ENCODE results near the gene PAQR7.

DNA sequence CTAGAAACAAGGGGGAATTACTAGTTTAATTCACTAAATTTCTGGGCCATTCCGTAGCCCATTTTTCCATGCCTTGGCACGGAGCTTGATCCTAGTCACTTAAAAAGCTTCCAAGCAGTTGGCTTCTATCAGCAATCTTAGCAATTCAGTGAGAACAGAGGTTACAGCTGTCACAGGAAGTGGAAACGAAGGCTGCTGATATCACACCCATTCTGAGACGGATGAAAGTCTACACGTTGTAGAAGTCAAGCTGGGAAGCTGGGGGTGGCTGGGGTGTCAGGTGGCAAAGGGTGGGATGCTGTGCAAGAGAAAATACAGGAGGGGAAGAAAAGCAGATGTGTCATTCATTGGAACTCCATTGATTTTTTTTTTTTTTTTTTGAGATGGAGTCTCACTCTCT, 42.5 kb upstream of the PAQR7 start:
- TF ChIP-seq, protein P1, sequence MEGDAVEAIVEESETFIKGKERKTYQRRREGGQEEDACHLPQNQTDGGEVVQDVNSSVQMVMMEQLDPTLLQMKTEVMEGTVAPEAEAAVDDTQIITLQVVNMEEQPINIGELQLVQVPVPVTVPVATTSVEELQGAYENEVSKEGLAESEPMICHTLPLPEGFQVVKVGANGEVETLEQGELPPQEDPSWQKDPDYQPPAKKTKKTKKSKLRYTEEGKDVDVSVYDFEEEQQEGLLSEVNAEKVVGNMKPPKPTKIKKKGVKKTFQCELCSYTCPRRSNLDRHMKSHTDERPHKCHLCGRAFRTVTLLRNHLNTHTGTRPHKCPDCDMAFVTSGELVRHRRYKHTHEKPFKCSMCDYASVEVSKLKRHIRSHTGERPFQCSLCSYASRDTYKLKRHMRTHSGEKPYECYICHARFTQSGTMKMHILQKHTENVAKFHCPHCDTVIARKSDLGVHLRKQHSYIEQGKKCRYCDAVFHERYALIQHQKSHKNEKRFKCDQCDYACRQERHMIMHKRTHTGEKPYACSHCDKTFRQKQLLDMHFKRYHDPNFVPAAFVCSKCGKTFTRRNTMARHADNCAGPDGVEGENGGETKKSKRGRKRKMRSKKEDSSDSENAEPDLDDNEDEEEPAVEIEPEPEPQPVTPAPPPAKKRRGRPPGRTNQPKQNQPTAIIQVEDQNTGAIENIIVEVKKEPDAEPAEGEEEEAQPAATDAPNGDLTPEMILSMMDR (IDR thresholded peaks at IDR 0.05; ENCODE audit: insufficient read depth, low read depth, low read length) = no peak
- TF ChIP-seq EZH2 (IDR thresholded peaks at IDR 0.05; ENCODE audit: insufficient read depth, low read length) = no peak

Data from astrocyte (in vitro differentiated cells and primary cell).